ENCODE data around the gene SLIT3.
"Not testable (repeated sequence)": the region's sequence is repeated elsewhere in the genome, so short reads cannot be mapped to it uniquely, and the experiment has no call there.

SLIT3 gene

DNA sequence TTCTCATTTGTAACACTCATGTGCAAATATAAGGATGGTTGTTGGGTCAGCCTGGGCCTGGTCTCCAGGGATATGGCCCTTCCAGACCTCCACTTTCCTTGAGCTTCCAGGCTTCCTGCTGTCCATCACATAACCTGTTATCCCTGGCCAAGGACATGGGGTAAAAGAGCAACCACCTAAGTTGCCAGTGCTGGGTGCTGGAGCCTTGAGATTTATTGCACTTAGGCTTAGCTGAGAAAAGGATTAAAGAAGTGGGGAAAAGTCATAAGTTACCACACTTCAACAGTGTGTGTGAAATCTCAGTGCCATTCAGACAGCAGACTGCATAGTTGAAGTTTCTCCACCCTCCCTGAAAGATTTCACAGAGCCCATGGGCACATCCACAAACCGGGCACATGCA lies 663.1 kb downstream of the SLIT3 start:
- Mint-ChIP-seq H3K27ac (no peak overlapping the region), H3K9me3 (peaks cover 3% of the 10 kb centered on the region), H3K4me3 (no peak overlapping the region), H3K36me3 (ENCODE audit: low read depth) (no peaks in the 10 kb centered on the region), H3K4me1 (ENCODE audit: low read depth) (no peaks in the 10 kb centered on the region), H3K27me3 (ENCODE audit: low read depth) (peaks cover 10% of the 10 kb centered on the region)
- no peak for DNase-seq (ENCODE audit: low spot score)

DNA sequence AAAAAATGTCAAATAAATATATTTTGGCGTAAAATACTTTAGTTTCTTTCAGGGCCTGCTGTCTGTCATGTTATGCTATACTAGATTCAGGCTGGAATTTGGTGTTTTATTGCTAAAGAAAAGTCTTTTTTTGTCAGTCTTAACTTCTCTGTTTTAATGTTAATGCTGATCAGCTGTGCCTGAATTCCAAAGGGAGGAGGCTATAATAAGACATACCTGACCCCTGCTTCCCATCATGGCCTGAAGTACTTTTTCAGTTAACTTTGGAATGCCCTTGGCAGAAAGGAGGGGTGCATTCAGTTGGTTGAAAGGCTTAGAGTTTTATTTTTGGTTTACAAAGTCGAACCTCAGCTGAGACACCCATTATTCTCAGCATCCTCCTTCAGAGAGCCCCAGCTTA lies 663.7 kb downstream of the SLIT3 start:
- DNase-seq (ENCODE audit: low spot score): no peak
- no peak overlapping the region for H3K27ac Mint-ChIP-seq
- H3K4me3 Mint-ChIP-seq: no peak overlapping the region
- peaks cover 12% of the 10 kb centered on the region for H3K27me3 Mint-ChIP-seq (ENCODE audit: low read depth)
- H3K36me3 Mint-ChIP-seq (ENCODE audit: low read depth): no peaks in the 10 kb centered on the region
- no peaks in the 10 kb centered on the region for H3K4me1 Mint-ChIP-seq (ENCODE audit: low read depth)
- H3K9me3 Mint-ChIP-seq: peaks cover 3% of the 10 kb centered on the region

DNA sequence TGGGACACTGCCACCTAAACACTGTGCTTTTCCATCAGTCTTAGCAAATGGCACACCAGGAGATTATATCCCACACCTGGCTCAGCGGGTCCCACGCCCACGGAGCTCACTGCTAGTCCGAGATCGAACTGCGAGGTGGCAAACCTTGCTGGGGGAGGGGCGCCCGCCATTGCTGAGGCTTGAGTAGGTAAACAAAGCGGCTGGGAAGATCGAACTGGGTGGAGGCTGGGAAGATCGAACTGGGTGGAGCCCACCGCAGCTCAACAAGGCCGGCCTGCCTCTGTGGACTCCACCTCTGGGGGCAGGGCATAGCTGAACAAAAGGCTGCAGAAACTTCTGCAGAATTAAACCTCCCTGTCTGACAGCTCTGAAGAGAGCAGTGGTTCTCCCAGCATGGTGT lies 670.0 kb downstream of the SLIT3 start:
- not testable (repeated sequence) for DNase-seq (ENCODE audit: low spot score); H3K27ac Mint-ChIP-seq; H3K4me3 Mint-ChIP-seq; H3K9me3 Mint-ChIP-seq; H3K4me1 Mint-ChIP-seq (ENCODE audit: low read depth); H3K36me3 Mint-ChIP-seq (ENCODE audit: low read depth)
- H3K27me3 Mint-ChIP-seq (ENCODE audit: low read depth): peaks cover 22% of the 10 kb centered on the region

DNA sequence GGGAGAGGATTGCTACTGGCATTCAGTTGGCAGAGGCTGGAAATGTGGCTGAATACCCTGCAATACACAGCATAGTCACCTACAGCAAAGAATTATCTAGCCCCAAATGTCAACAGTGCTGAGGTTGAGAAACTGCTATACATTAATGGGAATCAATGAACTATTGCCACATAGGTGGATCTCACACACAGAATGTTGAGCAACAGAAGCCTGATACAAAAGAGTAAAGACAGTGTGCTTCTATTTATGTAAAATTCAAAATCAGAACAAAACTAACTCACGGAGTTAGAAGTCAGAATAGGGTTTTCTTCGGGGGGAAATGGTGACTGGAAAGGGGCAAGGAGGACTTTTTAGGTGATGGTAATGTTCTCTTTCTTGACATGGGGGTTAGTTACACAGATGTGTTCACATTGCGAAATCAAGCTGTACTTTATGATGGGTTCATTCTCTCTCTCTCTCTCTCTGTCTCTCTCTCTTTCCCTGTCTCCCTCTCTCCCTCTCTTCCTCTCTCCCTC lies 676.0 kb downstream of the SLIT3 start:
- Mint-ChIP-seq H3K27me3 (ENCODE audit: low read depth) (peaks cover 16% of the 10 kb centered on the region), H3K36me3 (ENCODE audit: low read depth) (no peaks in the 10 kb centered on the region), H3K4me3 (no peak overlapping the region), H3K4me1 (ENCODE audit: low read depth) (no peaks in the 10 kb centered on the region), H3K9me3 (no peaks in the 10 kb centered on the region), H3K27ac (no peak overlapping the region)
- DNase-seq (ENCODE audit: low spot score): no peak

DNA sequence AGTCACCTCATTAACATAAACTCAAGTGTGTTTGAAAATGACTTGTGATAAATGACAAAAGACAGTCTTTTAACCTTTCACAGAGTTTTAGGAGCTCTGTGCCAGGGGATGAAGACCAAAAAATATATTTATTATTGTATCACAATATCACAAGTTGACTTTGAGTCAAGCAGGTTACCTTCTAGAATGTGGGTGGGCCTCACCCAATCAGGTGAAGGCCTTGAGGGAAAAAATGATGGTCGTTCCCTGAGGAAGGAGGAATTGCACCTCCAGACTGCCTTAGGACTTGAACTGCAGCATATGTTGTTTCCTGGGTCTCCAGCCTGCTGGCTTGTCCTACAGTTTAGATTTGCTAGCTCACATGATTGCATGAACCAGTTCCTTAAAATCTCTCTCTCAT lies 680.1 kb downstream of the SLIT3 start:
- peaks cover 9% of the 10 kb centered on the region for H3K27me3 Mint-ChIP-seq (ENCODE audit: low read depth)
- H3K36me3 Mint-ChIP-seq (ENCODE audit: low read depth): no peaks in the 10 kb centered on the region
- H3K4me1 Mint-ChIP-seq (ENCODE audit: low read depth): no peaks in the 10 kb centered on the region
- H3K9me3 Mint-ChIP-seq: no peaks in the 10 kb centered on the region
- no peak for DNase-seq (ENCODE audit: low spot score)
- no peak overlapping the region for H3K4me3 Mint-ChIP-seq
- no peak overlapping the region for H3K27ac Mint-ChIP-seq

DNA sequence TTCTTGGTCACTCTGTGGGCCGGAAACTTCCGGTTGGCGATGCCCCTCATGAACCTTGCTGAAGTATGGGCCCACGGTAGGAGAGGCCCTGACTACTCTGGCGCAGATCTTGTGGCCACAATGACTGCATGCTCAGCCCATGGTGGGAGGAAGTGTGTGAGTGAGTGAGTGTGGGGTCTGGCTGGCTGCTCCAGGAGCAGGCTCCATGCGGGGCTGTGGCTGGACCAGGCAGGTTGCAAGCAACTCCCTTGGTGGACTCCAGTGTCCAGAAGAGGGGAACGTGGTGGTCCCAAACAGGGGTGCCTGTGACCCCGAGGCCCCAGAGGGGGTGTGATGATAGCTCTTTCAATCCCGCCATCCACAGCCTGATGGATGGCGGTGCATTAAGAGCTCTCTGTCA lies 686.3 kb downstream of the SLIT3 start:
- H3K4me1 Mint-ChIP-seq (ENCODE audit: low read depth): peaks cover 8% of the 10 kb centered on the region
- DNase-seq (ENCODE audit: low spot score): no peak
- no peaks in the 10 kb centered on the region for H3K36me3 Mint-ChIP-seq (ENCODE audit: low read depth)
- no peak overlapping the region for H3K4me3 Mint-ChIP-seq
- no peaks in the 10 kb centered on the region for H3K27me3 Mint-ChIP-seq (ENCODE audit: low read depth)
- H3K27ac Mint-ChIP-seq: no peak overlapping the region
- H3K9me3 Mint-ChIP-seq: no peaks in the 10 kb centered on the region

DNA sequence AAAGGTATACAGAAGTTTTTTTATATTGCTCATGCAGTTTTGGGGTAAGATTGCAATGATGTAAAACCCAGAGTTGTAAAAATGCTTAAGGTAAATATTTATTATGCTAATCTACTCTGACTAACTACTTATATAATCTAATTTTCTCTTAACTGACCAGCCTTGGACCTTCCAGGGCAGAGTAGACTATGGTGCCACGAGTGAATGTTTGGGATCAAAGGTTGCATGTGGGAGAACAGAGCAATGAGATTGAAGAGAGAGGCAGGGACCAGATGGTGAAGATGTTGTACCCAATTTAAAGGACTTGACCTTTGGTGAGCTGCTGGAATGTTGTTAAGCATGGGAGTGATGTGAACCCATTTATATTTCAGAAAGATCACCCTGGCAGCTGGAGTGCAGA lies 686.9 kb downstream of the SLIT3 start:
- H3K9me3 Mint-ChIP-seq: no peaks in the 10 kb centered on the region

DNA sequence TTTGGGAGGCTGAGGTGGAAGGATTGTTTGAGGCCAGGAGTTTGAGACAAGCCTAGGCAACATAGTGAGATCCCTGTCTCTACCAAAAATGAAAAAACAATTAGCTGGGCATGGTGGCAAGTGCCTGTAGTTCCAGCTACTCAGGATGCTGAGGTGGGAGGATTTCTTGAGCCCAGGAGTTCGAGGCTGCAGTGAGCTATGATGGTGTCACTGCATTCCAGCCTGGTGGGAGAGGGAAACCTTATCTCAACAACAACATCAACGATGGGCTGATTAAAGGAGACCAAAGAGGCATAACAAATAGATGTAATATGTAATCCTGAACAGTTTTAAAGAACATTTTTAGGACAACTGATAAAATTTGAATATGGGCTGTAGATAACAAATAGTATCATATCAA lies 687.5 kb downstream of the SLIT3 start:
- Mint-ChIP-seq H3K9me3 (no peaks in the 10 kb centered on the region), H3K4me1 (ENCODE audit: low read depth) (peaks cover 13% of the 10 kb centered on the region), H3K4me3 (no peak overlapping the region), H3K27ac (peak overlapping the region; percentile 29), H3K27me3 (ENCODE audit: low read depth) (no peaks in the 10 kb centered on the region), H3K36me3 (ENCODE audit: low read depth) (no peaks in the 10 kb centered on the region)
- no peak for DNase-seq (ENCODE audit: low spot score)

More for the DNA sequence above, 686.9 kb downstream of the SLIT3 start:
- H3K4me1 Mint-ChIP-seq (ENCODE audit: low read depth): peaks cover 8% of the 10 kb centered on the region
- H3K4me3 Mint-ChIP-seq: no peak overlapping the region
- no peaks in the 10 kb centered on the region for H3K36me3 Mint-ChIP-seq (ENCODE audit: low read depth)
- no peaks in the 10 kb centered on the region for H3K27me3 Mint-ChIP-seq (ENCODE audit: low read depth)
- no peak overlapping the region for H3K27ac Mint-ChIP-seq
- no peak for DNase-seq (ENCODE audit: low spot score)

DNA sequence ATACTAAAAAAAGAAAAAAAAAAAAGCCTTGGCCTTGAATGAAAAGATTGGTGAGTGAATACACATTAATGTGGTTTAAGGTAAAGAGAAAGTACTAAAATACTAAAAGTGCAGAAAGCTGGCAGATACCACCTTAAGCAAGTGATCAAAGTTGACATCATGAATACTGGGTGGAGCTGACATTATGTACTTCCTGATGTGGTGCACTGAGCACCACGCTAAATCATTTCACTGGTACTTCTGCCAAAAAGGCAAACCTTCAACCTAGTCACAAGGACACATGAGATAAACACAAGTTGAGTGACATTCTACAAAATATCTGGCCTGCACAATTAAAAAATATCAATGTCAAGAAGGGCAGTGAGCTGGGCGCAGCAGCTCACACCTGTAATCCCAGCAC lies 687.9 kb downstream of the SLIT3 start:
- no peak for DNase-seq (ENCODE audit: low spot score)
- Mint-ChIP-seq H3K9me3 (no peaks in the 10 kb centered on the region), H3K27me3 (ENCODE audit: low read depth) (no peaks in the 10 kb centered on the region), H3K4me3 (no peak overlapping the region), H3K27ac (peak overlapping the region; percentile 29), H3K36me3 (ENCODE audit: low read depth) (no peaks in the 10 kb centered on the region), H3K4me1 (ENCODE audit: low read depth) (peaks cover 16% of the 10 kb centered on the region)

DNA sequence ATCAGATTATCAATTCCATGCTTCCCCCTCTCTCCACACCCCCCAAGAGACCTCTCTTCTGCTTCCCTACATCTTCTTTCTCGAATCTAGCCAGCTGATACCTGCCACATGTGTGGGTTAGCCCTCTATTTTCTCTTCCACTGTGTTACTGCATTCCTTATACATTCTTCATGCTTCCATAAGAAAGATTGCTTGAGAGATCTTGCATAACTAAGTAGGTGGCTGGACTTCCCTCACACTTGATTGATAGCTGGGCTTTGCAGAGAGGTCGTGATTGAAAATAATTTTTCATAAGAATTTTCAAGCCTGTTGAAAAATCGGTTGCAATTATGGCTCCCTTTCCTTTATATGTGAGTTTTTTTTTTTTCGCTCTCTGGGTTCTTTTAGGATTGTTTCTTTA lies 688.8 kb downstream of the SLIT3 start:
- H3K4me3 Mint-ChIP-seq: no peak overlapping the region
- no peaks in the 10 kb centered on the region for H3K27me3 Mint-ChIP-seq (ENCODE audit: low read depth)
- H3K4me1 Mint-ChIP-seq (ENCODE audit: low read depth): peaks cover 19% of the 10 kb centered on the region
- no peaks in the 10 kb centered on the region for H3K9me3 Mint-ChIP-seq
- no peak for DNase-seq (ENCODE audit: low spot score)
- H3K27ac Mint-ChIP-seq: no peak overlapping the region
- no peaks in the 10 kb centered on the region for H3K36me3 Mint-ChIP-seq (ENCODE audit: low read depth)

Data from T-helper 2 cell treated with Interferon-gamma antibody and Interleukin-4, amounts not matched to agents 5 μg/mL and 100 μg/mL, for 36 hours (primary cell).